Muscle of leg (tissue), 11 donors: ENCODE results near the gene COL8A1. TPM values are rescaled to one million over a fixed set of nuclear protein-coding genes. Genes with fewer than 3 reads are reported as not detected.
"Not testable (repeated sequence)": the region's sequence is repeated elsewhere in the genome, so short reads cannot be mapped to it uniquely, and the experiment has no call there.

Source experiments
- DNase-seq: peaks from one replicate; pipeline ENCODE4 v3.0.0; 2013
- H3K27ac ChIP-seq: one replicate; pipeline ENCODE4 v1.5.1; 2013; ENCODE audit warnings: mild to moderate bottlenecking, low read length, control low read depth
- H3K27me3 ChIP-seq: one replicate; pipeline ENCODE4 v1.6.1; 2013; ENCODE audit warnings: low read length; ENCODE audit not compliant: control insufficient read depth, insufficient read depth
- H3K36me3 ChIP-seq: one replicate; pipeline ENCODE4 v1.6.1; 2013; ENCODE audit warnings: low read length; ENCODE audit not compliant: control insufficient read depth, insufficient read depth
- H3K4me1 ChIP-seq: one replicate; pipeline ENCODE4 v1.6.1; 2013; ENCODE audit warnings: low read length; ENCODE audit not compliant: control insufficient read depth, insufficient read depth
- H3K4me3 ChIP-seq: one replicate; pipeline ENCODE4 v1.5.1; 2013; ENCODE audit warnings: low read length, control low read depth
- H3K9me3 ChIP-seq: replicated peaks from 2 replicates; pipeline ENCODE4 v1.6.1; 2013; ENCODE audit warnings: low read depth, low read length; ENCODE audit not compliant: control insufficient read depth
- WGBS: methylation state at CpG from one replicate; pipeline ENCODE4 v1.1.5; 2013; ENCODE audit warnings: missing lambda C conversion rate; ENCODE audit not compliant: insufficient coverage; 5-methylcytosine and 5-hydroxymethylcytosine counted together
- polyA plus RNA-seq, 8 donors: library from polyadenylated mRNA; unstranded; fragments of 120-200 nt; gene quantifications; one replicate each; pipeline versions ENCODE4 v1.2.1 to v1.2.3, GENCODE V29; 2013; ENCODE audit warnings: inconsistent platforms in 1 of 8, low replicate concordance in 1 of 8; ENCODE audit not compliant: insufficient read length in 8 of 8, insufficient read depth in 1 of 8
- total RNA-seq: library from RNA; stranded (reverse); fragments of 120-200 nt; gene quantifications from one replicate; pipeline ENCODE4 v1.2.4, GENCODE V29; 2013

Gene COL8A1
- total and polyA plus RNA-seq, 9 donors = 0.44 to 3.7 (median 1.2) TPM

DNA sequence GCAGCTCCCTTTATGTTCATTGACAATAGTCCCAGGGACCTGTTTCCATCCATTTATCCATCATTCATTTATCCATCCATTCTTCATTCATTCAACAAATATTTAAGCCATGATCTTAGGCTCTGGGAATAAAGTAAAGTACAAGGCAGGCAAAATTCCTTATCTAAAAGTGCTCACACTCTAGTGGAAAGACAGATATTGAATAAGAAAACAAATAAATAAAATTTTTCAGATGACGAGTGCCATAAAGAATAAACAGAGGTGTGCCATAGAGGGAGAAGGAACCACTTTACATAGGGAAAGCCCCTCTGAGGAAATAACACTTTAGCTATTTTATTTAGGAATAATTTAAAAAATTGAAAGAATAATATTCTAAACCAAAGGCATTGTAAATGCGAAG lies 76.2 kb downstream of the COL8A1 start:
- 100% methylated on average over 1 of the region's 2 CpGs for WGBS
- no peak overlapping the region for H3K4me3 ChIP-seq
- H3K27me3 ChIP-seq = no peaks in the 10 kb centered on the region
- no peaks in the 10 kb centered on the region for H3K9me3 ChIP-seq
- no peak for DNase-seq
- no peaks in the 10 kb centered on the region for H3K4me1 ChIP-seq
- no peaks in the 10 kb centered on the region for H3K36me3 ChIP-seq
- no peak overlapping the region for H3K27ac ChIP-seq

DNA sequence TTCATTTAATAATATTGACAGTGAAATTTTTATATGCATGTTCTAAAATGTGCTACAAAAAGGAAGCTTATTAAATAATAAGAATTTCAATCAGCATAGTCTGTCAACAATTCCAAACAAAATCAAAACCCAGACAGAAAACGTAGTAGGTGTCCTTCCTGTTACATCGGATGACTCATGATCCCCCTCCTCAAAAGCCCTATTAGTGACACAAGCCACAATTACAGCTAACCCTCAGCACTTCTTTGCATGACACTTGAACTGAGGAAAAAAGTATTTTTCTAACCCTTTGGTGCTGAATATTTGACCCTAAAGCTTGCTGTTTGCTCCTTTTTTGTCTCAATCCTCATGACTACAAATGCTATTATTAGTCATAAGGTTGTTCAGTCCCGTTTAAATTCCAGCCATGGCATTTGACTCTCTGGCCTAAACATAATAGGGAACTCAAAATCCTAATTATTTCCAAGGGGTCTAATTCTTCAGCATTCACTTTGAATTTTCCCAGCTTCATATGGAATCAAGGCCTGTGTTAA lies 78.1 kb downstream of the COL8A1 start:
- Histone ChIP-seq H3K4me1 (no peaks in the 10 kb centered on the region), H3K36me3 (no peaks in the 10 kb centered on the region), H3K9me3 (no peaks in the 10 kb centered on the region), H3K4me3 (no peak overlapping the region), H3K27me3 (no peaks in the 10 kb centered on the region), H3K27ac (no peak overlapping the region)
- 90% methylated on average over 2 of the region's 3 CpGs for WGBS
- no peak for DNase-seq

DNA sequence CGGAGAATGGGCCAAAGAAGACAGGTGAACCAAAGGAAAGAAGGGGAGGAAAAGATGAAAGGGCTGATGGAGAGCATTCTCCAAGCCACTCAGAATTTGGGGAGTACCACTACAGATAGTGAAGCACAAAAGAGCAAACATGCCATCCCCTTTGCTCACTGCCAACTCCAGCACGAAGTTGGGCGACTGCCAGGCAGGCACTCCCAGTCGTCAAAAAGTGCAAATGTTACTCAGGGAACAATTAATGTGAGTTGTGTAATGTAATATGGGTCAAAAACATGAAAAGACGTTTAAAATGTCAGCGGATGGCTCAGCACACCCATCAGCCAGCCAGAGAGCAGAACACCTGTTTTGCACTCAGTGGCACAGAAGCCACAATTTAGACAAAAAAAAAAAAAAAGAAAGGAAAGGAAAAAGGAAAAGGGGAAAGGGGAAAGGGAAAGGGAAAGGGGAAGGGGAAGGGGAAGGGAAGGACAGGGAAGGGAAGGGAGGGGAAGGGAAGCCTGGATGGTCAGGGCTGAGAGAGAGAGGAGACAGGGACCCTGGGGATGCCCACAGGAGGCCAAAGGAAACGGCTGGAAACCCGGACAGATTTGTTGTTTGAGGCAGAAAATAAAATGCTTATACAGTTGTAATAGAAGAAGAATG lies 82.7 kb downstream of the COL8A1 start:
- no peaks in the 10 kb centered on the region for H3K9me3 ChIP-seq
- no peaks in the 10 kb centered on the region for H3K36me3 ChIP-seq
- H3K4me3 ChIP-seq = no peak overlapping the region
- H3K4me1 ChIP-seq = no peaks in the 10 kb centered on the region
- 47% methylated on average over 2 of the region's 8 CpGs for WGBS
- no peaks in the 10 kb centered on the region for H3K27me3 ChIP-seq
- H3K27ac ChIP-seq = no peak overlapping the region
- no peak for DNase-seq

DNA sequence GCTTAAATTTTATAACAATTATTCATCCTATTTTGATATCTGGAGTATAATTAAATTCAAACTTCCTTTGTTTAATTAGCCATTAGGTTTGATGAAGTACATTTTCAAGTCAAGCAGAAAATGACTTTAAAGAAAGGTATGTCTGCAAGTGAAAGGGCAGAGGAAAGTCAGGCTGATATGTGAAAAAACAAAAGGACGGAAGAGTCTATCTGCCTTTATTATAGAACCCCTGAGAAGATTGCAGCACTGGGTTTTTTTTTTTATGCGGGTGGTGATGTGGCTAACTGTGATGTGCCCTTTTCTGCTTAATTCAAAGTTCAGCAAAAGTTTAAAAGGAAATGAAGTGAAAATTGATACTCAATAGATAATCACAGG lies 83.2 kb downstream of the COL8A1 start:
- Histone ChIP-seq H3K27me3 (no peaks in the 10 kb centered on the region), H3K36me3 (no peaks in the 10 kb centered on the region), H3K4me3 (no peak overlapping the region), H3K9me3 (no peaks in the 10 kb centered on the region), H3K27ac (no peak overlapping the region), H3K4me1 (no peaks in the 10 kb centered on the region)
- WGBS = 75% methylated on average over 1 of the region's 2 CpGs
- no peak for DNase-seq

DNA sequence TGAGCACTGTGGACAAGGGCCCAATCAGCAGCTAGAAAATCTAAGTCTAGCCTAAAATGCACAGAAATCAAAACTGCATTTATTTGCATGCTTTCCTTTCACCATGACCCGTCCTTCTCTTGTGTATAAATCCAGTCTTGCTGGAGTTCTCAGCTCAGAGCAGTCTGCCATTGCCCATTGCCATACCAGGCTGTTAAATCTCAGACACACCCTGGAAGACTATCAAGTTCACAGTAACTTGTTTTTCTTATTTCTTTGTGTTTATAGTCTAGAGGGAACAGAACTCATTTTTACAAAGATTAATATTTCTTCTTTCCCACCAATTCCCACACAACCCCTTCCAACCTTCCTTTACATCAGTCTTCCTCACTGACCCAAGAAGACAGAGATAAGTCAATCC lies 85.9 kb downstream of the COL8A1 start:
- DNase-seq = no peak
- Histone ChIP-seq H3K36me3 (no peaks in the 10 kb centered on the region), H3K9me3 (no peaks in the 10 kb centered on the region), H3K4me3 (no peak overlapping the region), H3K27ac (no peak overlapping the region), H3K27me3 (no peaks in the 10 kb centered on the region), H3K4me1 (no peaks in the 10 kb centered on the region)
- 63% methylated on average over 1 of the region's 1 CpG for WGBS

DNA sequence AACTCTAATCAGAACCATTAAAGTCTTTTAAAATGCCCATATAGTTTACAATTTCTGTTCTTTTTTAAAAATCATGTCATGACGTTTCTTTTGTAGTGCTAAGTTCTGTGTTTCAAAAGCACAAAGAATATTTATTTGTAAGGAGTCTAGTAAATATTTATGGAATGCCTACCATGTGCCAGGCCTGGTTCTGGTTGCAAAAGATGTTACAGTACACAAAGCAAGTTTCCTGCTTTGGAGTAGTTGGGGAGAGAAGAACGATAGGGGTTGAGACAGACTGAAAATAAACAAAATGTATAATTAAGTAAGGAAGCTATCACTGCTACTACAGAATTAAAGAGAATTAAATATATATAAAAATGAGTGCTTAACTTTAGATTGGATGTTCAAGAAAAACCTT lies 92.5 kb downstream of the COL8A1 start:
- no CpG with 5 or more reads among the region's 2 CpGs for WGBS
- no peak overlapping the region for H3K4me3 ChIP-seq
- no peak for DNase-seq
- H3K36me3 ChIP-seq = no peaks in the 10 kb centered on the region
- no peak overlapping the region for H3K27ac ChIP-seq
- H3K27me3 ChIP-seq = no peaks in the 10 kb centered on the region
- no peaks in the 10 kb centered on the region for H3K4me1 ChIP-seq
- H3K9me3 ChIP-seq = no peaks in the 10 kb centered on the region

DNA sequence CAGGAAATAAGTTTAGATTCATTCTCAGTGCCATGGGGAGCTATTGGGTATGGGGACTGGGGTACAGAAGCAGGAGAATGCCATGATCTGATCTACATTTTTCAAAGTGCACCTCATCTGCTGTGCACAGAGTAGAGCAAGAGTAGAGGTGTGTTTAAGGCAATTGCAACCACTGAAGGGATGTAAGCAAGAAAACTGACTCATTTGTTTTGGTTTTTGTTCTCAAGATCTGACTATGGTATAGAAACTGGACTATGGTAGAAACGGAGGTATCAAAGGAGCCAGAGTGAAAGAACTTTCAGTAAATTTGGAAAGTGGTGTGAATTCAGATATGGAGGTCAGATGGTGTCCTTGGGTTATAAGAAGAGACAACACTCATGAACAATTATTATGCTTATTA lies 93.1 kb downstream of the COL8A1 start:
- DNase-seq = no peak
- Histone ChIP-seq H3K27me3 (no peaks in the 10 kb centered on the region), H3K27ac (no peak overlapping the region), H3K4me3 (no peak overlapping the region), H3K9me3 (no peaks in the 10 kb centered on the region), H3K36me3 (no peaks in the 10 kb centered on the region), H3K4me1 (no peaks in the 10 kb centered on the region)
- WGBS = no CpG with 5 or more reads among the region's 1 CpG

DNA sequence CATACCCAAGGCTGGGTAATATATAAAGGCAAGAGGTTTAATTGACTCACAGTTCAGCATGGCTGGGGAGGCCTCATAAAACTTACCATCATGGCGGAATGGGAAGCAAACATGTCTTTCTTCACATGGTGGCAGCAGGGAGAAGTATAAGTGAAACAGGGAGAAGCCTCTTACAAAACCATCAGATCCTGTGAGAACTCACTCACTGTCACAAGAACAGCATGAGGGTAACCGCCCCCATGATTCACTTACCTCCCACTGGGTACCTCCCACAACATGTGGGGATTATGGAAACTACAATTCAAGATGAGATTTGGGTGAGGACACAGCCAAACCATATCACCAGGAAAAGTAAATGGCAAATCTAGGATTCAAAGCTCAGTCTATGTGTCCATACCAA lies 102.0 kb downstream of the COL8A1 start:
- not testable (repeated sequence) for H3K27ac ChIP-seq, H3K4me3 ChIP-seq, H3K9me3 ChIP-seq, H3K27me3 ChIP-seq, H3K36me3 ChIP-seq, H3K4me1 ChIP-seq, DNase-seq
- no CpG with 5 or more reads among the region's 2 CpGs for WGBS

DNA sequence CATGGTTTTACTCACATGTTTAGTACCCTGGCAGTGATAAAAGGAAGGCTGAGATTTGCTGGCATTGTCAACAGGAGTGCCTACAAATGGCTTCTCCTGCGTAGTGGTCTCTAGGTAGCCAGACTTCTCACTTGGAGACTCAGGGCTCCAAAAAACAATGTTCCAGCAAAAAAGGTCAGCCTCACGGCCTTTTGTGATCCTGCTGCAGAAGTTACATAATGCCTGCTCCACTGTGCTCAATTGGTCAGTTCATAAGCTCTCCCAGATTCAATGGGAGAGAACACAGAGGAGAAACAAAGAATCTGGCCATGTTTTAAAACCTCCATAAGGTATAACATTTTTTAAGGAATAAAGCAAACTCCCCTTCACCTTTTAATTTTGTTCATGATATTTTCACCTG lies 103.2 kb downstream of the COL8A1 start:
- Histone ChIP-seq H3K27ac (no peak overlapping the region), H3K4me1 (no peaks in the 10 kb centered on the region), H3K27me3 (no peaks in the 10 kb centered on the region), H3K4me3 (no peak overlapping the region), H3K36me3 (no peaks in the 10 kb centered on the region), H3K9me3 (no peaks in the 10 kb centered on the region)
- 90% methylated on average over 2 of the region's 2 CpGs for WGBS
- no peak for DNase-seq

DNA sequence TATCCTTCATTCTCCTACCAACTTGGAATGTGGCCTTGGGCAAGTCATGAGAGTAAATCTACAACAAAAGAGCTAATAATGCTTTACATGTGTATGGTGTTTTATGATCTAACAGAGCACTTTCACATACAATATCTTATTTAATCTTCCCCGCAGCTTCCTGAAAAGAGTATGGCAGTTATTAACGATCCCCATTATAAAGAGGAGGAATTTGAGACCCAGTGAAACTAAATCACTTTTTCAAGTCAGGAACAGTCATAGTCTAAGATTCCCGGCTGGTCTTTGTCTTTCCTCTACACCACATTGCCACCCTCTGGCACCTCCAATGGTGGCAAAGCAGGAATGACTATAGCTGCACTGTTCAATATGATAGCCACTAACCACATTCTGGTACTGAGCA lies 109.5 kb downstream of the COL8A1 start:
- DNase-seq = no peak
- Histone ChIP-seq H3K4me3 (no peak overlapping the region), H3K4me1 (no peaks in the 10 kb centered on the region), H3K9me3 (no peaks in the 10 kb centered on the region), H3K36me3 (no peaks in the 10 kb centered on the region), H3K27ac (no peak overlapping the region), H3K27me3 (no peaks in the 10 kb centered on the region)
- no CpG with 5 or more reads among the region's 3 CpGs for WGBS

DNA sequence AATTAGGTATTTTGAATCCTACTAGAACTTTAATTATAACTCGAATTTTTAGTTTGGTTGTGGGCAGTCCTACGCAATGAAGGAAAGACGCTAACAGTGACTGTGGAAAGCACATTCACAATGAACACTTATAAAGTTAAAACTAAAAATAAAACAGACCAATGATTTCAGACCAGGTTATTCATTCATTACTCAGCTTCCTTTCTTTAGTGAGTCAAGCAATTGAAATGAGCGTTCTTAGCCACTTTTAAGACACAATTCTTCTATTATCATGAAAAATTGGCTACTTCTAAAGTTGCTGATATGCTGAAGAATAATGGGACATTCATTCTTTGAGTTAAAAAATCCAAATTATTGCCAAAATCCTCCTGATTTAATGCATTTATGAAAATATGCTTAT lies 113.3 kb downstream of the COL8A1 start:
- Histone ChIP-seq H3K36me3 (no peaks in the 10 kb centered on the region), H3K4me3 (no peak overlapping the region), H3K27ac (no peak overlapping the region), H3K9me3 (no peaks in the 10 kb centered on the region), H3K4me1 (no peaks in the 10 kb centered on the region), H3K27me3 (no peaks in the 10 kb centered on the region)
- WGBS = no CpG with 5 or more reads among the region's 4 CpGs
- DNase-seq = no peak
